Ishikawa (cell line): ENCODE measurements around the gene SLC44A2.

Source experiments
- CEBPB ChIP-seq: IDR thresholded peaks from 2 replicates; pipeline ENCODE4 v1.6.1; 2012
- EP300 ChIP-seq: IDR thresholded peaks from 2 replicates; pipeline ENCODE4 v1.6.1; 2012; ENCODE audit warnings: borderline replicate concordance
- FOXM1 ChIP-seq: IDR thresholded peaks from 2 replicates; pipeline ENCODE4 v1.6.1; 2012; ENCODE audit warnings: low read depth, borderline replicate concordance
- RAD21 ChIP-seq: IDR thresholded peaks from 2 replicates; pipeline ENCODE4 v1.6.1; 2012; ENCODE audit warnings: low read depth
- TF ChIP-seq, protein P1 (sequence below): IDR thresholded peaks from 2 replicates; pipeline ENCODE4 v1.6.1; 2012; ENCODE audit warnings: low read depth, mild to moderate bottlenecking
- TF ChIP-seq, protein P2 (sequence below): IDR thresholded peaks from 2 replicates; pipeline ENCODE4 v1.6.1; 2012

GRCh38 chr19:10611907-10612306 is 13.4 kb upstream of the SLC44A2 start:
- TF ChIP-seq RAD21 (no peak), EP300 (no peak), FOXM1 (no peak), CEBPB (no peak)
- TF ChIP-seq, protein P1, sequence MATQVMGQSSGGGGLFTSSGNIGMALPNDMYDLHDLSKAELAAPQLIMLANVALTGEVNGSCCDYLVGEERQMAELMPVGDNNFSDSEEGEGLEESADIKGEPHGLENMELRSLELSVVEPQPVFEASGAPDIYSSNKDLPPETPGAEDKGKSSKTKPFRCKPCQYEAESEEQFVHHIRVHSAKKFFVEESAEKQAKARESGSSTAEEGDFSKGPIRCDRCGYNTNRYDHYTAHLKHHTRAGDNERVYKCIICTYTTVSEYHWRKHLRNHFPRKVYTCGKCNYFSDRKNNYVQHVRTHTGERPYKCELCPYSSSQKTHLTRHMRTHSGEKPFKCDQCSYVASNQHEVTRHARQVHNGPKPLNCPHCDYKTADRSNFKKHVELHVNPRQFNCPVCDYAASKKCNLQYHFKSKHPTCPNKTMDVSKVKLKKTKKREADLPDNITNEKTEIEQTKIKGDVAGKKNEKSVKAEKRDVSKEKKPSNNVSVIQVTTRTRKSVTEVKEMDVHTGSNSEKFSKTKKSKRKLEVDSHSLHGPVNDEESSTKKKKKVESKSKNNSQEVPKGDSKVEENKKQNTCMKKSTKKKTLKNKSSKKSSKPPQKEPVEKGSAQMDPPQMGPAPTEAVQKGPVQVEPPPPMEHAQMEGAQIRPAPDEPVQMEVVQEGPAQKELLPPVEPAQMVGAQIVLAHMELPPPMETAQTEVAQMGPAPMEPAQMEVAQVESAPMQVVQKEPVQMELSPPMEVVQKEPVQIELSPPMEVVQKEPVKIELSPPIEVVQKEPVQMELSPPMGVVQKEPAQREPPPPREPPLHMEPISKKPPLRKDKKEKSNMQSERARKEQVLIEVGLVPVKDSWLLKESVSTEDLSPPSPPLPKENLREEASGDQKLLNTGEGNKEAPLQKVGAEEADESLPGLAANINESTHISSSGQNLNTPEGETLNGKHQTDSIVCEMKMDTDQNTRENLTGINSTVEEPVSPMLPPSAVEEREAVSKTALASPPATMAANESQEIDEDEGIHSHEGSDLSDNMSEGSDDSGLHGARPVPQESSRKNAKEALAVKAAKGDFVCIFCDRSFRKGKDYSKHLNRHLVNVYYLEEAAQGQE: no peak
- TF ChIP-seq, protein P2, sequence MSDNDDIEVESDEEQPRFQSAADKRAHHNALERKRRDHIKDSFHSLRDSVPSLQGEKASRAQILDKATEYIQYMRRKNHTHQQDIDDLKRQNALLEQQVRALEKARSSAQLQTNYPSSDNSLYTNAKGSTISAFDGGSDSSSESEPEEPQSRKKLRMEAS: no peak
